Endothelial cell of umbilical vein (primary cell): ENCODE measurements around the gene CXCR5. TPM values are rescaled to one million over a fixed set of nuclear protein-coding genes. Genes with fewer than 3 reads are reported as not detected.

Experiments
- BruUV-seq: library from RNA; stranded (reverse); fragments of 400-500 nt; replicated peaks from 2 replicates; lab custom pipeline; 2021; lab: Mats Ljungman, UMichigan
- CTCF ChIA-PET: fragments of 300-600, 350-600 bp; sonication (Branson Sonifier 250); formaldehyde crosslinking; loops from one replicate; lab custom pipeline; 2021; ENCODE audit warnings: antibody characterized with exemption, inconsistent platforms; lab: Charles Lee
- POLR2A ChIA-PET: fragments of 300-600, 350-600 bp; sonication (Branson Sonifier 250); formaldehyde crosslinking; loops from one replicate; lab custom pipeline; 2021; ENCODE audit warnings: antibody characterized with exemption, inconsistent platforms; lab: Charles Lee
- DNase-seq: peaks from one replicate; pipeline ENCODE4 v3.0.0-alpha.2; 2011; ENCODE audit warnings: low read depth, low spot score
- FAIRE-seq: peaks from 2 replicates; lab custom pipeline; 2011; peaks lifted over from hg19 to GRCh38; lab: Jason Lieb, UNC
- H2AFZ ChIP-seq: 2 replicates; pipeline ENCODE4 v1.6.0; 2012; ENCODE audit warnings: low read depth, low read length, control low read depth, inconsistent platforms
- H3K27ac ChIP-seq: 2 replicates; pipeline ENCODE4 v1.5.1; 2011; ENCODE audit warnings: low read depth, mild to moderate bottlenecking, control low read depth, low read length, moderate library complexity; ENCODE audit not compliant: insufficient read depth
- H3K27me3 ChIP-seq, 2 experiments: 2 replicates each; pipeline versions ENCODE4 v1.6.0 to v1.6.1; 2011; ENCODE audit warnings: low read length in 2 of 2, mixed read lengths in 1 of 2; ENCODE audit not compliant: control insufficient read depth in 2 of 2, insufficient read depth in 2 of 2
- H3K36me3 ChIP-seq, 2 experiments: 2 replicates in 1 of 2; 3 replicates in 1 of 2; pipeline ENCODE4 v1.5.1; 2011; ENCODE audit warnings: low read length in 2 of 2, mild to moderate bottlenecking in 1 of 2, moderate library complexity in 1 of 2; ENCODE audit not compliant: control insufficient read depth in 2 of 2, insufficient read depth in 2 of 2; ENCODE audit errors: extremely low read depth in 1 of 2
- H3K4me1 ChIP-seq: 3 replicates; pipeline ENCODE4 v1.5.1; 2011; ENCODE audit warnings: mild to moderate bottlenecking, low read length; ENCODE audit not compliant: control insufficient read depth, insufficient read depth; ENCODE audit errors: extremely low read depth
- H3K4me2 ChIP-seq: 2 replicates; pipeline ENCODE4 v1.6.1; 2011; ENCODE audit warnings: low read length, control low read depth, mixed read lengths; ENCODE audit not compliant: insufficient read depth
- H3K4me3 ChIP-seq, 3 experiments: fragments of 200-600 bp in 1 of 3; sonication (generic), shearing (Covaris generic) in 1 of 3; replicated peaks in 1 of 3; 2 replicates each; pipeline ENCODE4 v1.5.1; 2011 to 2016; ENCODE audit warnings: control low read depth in 3 of 3, low read length in 3 of 3, mild to moderate bottlenecking in 2 of 3, inconsistent platforms in 1 of 3, low read depth in 1 of 3, moderate library complexity in 1 of 3; ENCODE audit not compliant: insufficient read depth in 1 of 3
- H3K79me2 ChIP-seq: 2 replicates; pipeline ENCODE4 v1.6.0; 2012; ENCODE audit warnings: low read length, inconsistent platforms; ENCODE audit not compliant: control insufficient read depth, insufficient read depth
- H3K9ac ChIP-seq: replicated peaks from 2 replicates; pipeline ENCODE3; 2011; ENCODE audit warnings: low read length, control low read depth; ENCODE audit not compliant: insufficient read depth; ENCODE audit errors: extremely low read depth
- H3K9me1 ChIP-seq: replicated peaks from 3 replicates; pipeline ENCODE4 v1.6.0; 2011; ENCODE audit warnings: mild to moderate bottlenecking, low read length; ENCODE audit not compliant: control insufficient read depth, insufficient read depth; ENCODE audit errors: extremely low read depth
- H3K9me3 ChIP-seq: replicated peaks from 2 replicates; pipeline ENCODE4 v1.5.1; 2012; ENCODE audit warnings: low read length, inconsistent platforms; ENCODE audit not compliant: control insufficient read depth, insufficient read depth
- H4K20me1 ChIP-seq: replicated peaks from 2 replicates; pipeline ENCODE3; 2011; ENCODE audit warnings: mild to moderate bottlenecking, low read length; ENCODE audit not compliant: control insufficient read depth, insufficient read depth; ENCODE audit errors: extremely low read depth
- EZH2 ChIP-seq: IDR thresholded peaks from 2 replicates; pipeline ENCODE4 v1.6.1; 2012; ENCODE audit warnings: borderline replicate concordance, low read depth, mild to moderate bottlenecking, moderate library complexity, low read length, inconsistent platforms; ENCODE audit not compliant: severe bottlenecking
- FOS ChIP-seq: IDR thresholded peaks from 2 replicates; pipeline ENCODE4 v1.6.1; 2011; ENCODE audit warnings: mild to moderate bottlenecking, low read length, moderate library complexity, borderline replicate concordance; ENCODE audit not compliant: insufficient read depth
- GATA2 ChIP-seq: IDR thresholded peaks from 2 replicates; pipeline ENCODE4 v1.7.0; 2011; ENCODE audit warnings: low read depth, mild to moderate bottlenecking, moderate library complexity, mixed read lengths, low read length; ENCODE audit not compliant: insufficient read length, insufficient read depth
- JUN ChIP-seq: IDR thresholded peaks from 2 replicates; pipeline ENCODE4 v1.6.1; 2011; ENCODE audit warnings: borderline replicate concordance, low read depth; ENCODE audit not compliant: insufficient read length, insufficient read depth
- MAX ChIP-seq: IDR thresholded peaks from 2 replicates; pipeline ENCODE4 v1.6.1; 2011; ENCODE audit not compliant: insufficient read depth, insufficient read length
- MYC ChIP-seq: IDR thresholded peaks from one replicate; pipeline ENCODE4 v1.6.1; 2011; ENCODE audit warnings: mild to moderate bottlenecking, low read depth, low read length
- POLR2A ChIP-seq: IDR thresholded peaks from 2 replicates; pipeline ENCODE4 v1.6.1; 2012; ENCODE audit warnings: low read depth, mild to moderate bottlenecking, control low read depth, low read length
- dilution Hi-C: fragments of 300-500 bp; cut with MboI; formaldehyde crosslinking; loops from one replicate; pipeline ENCODE4 v1.15.0; 2019; ENCODE audit warnings: low sequenced_read_pairs; ENCODE audit not compliant: extremely low pct_ligation_motif_present
- intact Hi-C: fragments of 100-400 bp; cut with micrococcal nuclease; formaldehyde crosslinking; loops from one replicate; pipeline ENCODE4 v1.10.0; 2022
- polyA plus RNA-seq, 4 experiments: library from polyadenylated mRNA; depleted of rRNA in 3 of 4; stranded (reverse) in 3 of 4; unstranded in 1 of 4; fragments of >200 nt; gene quantifications; 2 replicates each; pipeline versions ENCODE4 v1.2.1 to v1.2.3, GENCODE V29; 2011 to 2012; ENCODE audit warnings: missing spikeins in 1 of 4
- total RNA-seq: library from RNA; stranded (reverse); gene quantifications from 2 replicates; pipeline ENCODE4 v1.2.3, GENCODE V29; 2021
- TF ChIP-seq, protein P1 (sequence below), 2 donors: IDR thresholded peaks; 1 replicate in 1 of 2; 2 replicates in 1 of 2; pipeline ENCODE4 v1.5.1; 2011; ENCODE audit warnings: low read length in 2 of 2, mild to moderate bottlenecking in 2 of 2, moderate library complexity in 2 of 2, control low read depth in 1 of 2, inconsistent platforms in 1 of 2, low read depth in 1 of 2; ENCODE audit not compliant: insufficient read depth in 1 of 2; ENCODE audit errors: extremely low read depth in 1 of 2

Gene CXCR5
- total and polyA plus RNA-seq, 2 donors (not counting 3 experiments of a cell fraction or from before 2014, with no cell fraction given), result not detected

DNA sequence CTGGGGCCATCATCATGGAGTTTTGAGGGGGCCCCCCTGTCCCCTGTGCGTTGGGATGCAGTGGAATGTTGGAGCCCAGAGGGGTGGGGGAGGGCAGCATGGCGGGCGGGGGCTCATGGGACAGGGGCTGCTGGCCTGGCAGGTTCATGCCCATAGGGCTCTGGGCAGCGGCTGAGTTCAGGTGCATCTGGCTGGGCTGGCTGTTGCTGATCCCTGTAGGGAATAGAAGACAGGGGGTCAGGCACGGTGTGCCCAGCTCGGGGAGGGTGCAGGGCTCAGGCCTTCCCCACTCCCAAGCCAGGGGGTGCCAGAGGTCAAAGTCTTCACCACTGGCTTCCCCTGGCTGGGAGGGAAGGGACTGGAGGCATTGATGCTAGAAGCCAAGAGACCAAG, 15.6 kb downstream of the CXCR5 start:
- DNase-seq (no peak), FAIRE-seq (no peak)
- intact Hi-C loops (no loop called here), dilution Hi-C loops (no loop called here)
- no peak overlapping the region for H3K27ac ChIP-seq
- H2AFZ ChIP-seq, result no peak overlapping the region
- H3K4me2 ChIP-seq, result no peak overlapping the region
- no TSS peak for BruUV-seq
- H3K27me3 ChIP-seq, result no peaks in the 10 kb centered on the region
- ChIA-PET POLR2A (no interaction called here), CTCF (no interaction called here)
- H3K4me3 ChIP-seq, result no peak overlapping the region
- H3K9me3 ChIP-seq, result no peaks in the 10 kb centered on the region
- no peaks in the 10 kb centered on the region for H3K79me2 ChIP-seq
- H3K4me1 ChIP-seq, result no peaks in the 10 kb centered on the region
- TF ChIP-seq EZH2 (no peak), FOS (no peak), JUN (no peak), POLR2A (no peak), MAX (no peak), GATA2 (no peak), MYC (no peak)
- TF ChIP-seq, protein P1, sequence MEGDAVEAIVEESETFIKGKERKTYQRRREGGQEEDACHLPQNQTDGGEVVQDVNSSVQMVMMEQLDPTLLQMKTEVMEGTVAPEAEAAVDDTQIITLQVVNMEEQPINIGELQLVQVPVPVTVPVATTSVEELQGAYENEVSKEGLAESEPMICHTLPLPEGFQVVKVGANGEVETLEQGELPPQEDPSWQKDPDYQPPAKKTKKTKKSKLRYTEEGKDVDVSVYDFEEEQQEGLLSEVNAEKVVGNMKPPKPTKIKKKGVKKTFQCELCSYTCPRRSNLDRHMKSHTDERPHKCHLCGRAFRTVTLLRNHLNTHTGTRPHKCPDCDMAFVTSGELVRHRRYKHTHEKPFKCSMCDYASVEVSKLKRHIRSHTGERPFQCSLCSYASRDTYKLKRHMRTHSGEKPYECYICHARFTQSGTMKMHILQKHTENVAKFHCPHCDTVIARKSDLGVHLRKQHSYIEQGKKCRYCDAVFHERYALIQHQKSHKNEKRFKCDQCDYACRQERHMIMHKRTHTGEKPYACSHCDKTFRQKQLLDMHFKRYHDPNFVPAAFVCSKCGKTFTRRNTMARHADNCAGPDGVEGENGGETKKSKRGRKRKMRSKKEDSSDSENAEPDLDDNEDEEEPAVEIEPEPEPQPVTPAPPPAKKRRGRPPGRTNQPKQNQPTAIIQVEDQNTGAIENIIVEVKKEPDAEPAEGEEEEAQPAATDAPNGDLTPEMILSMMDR (IDR thresholded peaks at IDR 0.05; ENCODE audit: extremely low read depth in 1 of 2, insufficient read depth in 1 of 2, low read depth in 1 of 2, low read length in 2 of 2), result no peak
- H3K9me1 ChIP-seq, result no peaks in the 10 kb centered on the region
- H3K9ac ChIP-seq, result no peak overlapping the region
- no peaks in the 10 kb centered on the region for H4K20me1 ChIP-seq
- H3K36me3 ChIP-seq, result peaks cover 2 to 25% of the 10 kb centered on the region in 2 experiments
